Measurements from ENCODE around the gene APLNR.

DNA sequence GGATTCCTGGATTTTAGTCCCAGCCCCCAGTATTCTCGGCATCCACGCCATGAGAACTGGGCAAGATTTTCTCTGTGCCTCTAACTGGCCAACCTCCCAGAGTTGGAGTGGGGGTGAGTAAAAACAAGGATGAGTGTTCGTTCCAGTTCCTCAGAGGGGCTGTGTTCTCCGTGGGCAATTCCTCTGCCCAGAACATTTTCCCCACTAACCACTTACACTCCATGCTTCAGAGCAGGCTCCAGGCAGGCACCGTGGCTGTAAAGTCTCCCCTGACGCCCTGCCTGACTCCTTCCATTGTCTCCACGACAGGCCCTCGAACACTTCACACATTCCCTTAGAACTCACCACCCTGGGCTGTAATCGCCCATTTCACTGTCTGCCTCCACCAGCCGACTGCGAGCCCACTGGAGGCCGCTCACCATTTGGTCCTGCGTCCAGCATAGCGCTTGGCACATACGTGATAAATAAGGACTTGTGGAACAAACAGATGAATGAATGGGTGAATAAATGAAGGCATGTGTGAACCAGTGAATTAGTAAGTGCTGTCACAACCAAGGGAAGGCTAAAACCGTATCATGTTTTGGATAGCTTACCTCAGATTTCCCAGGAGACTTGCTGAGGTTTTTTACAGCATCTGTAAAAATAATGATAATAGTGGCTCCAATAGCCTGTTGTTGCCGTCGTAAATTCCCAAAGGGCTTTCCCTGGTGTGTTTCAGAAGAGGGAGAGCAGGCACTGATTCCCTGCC is 6.1 kb downstream of the APLNR start:
- TF ChIP-seq, protein P1, sequence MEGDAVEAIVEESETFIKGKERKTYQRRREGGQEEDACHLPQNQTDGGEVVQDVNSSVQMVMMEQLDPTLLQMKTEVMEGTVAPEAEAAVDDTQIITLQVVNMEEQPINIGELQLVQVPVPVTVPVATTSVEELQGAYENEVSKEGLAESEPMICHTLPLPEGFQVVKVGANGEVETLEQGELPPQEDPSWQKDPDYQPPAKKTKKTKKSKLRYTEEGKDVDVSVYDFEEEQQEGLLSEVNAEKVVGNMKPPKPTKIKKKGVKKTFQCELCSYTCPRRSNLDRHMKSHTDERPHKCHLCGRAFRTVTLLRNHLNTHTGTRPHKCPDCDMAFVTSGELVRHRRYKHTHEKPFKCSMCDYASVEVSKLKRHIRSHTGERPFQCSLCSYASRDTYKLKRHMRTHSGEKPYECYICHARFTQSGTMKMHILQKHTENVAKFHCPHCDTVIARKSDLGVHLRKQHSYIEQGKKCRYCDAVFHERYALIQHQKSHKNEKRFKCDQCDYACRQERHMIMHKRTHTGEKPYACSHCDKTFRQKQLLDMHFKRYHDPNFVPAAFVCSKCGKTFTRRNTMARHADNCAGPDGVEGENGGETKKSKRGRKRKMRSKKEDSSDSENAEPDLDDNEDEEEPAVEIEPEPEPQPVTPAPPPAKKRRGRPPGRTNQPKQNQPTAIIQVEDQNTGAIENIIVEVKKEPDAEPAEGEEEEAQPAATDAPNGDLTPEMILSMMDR (IDR thresholded peaks at IDR 0.05) = no peak
- no peak for TF ChIP-seq EZH2 (IDR thresholded peaks at IDR 0.05; ENCODE audit: borderline replicate concordance, insufficient read depth, low read depth, low read length, poor library complexity, severe bottlenecking)
